HT-29 (cell line): ENCODE measurements around the gene GRM8. TPM values are rescaled to one million over a fixed set of nuclear protein-coding genes. Genes with fewer than 3 reads are reported as not detected.

Experiments used
- DNase-seq: peaks from one replicate; pipeline ENCODE4 v3.0.0-alpha.2; 2015; ENCODE audit warnings: low spot score
- total RNA-seq: library from RNA; depleted of rRNA; stranded (reverse); fragments of >200 nt; shearing (Covaris generic); gene quantifications from 2 replicates; pipeline ENCODE4 v1.2.3, GENCODE V29; 2014

GRM8 gene
- total RNA-seq, 1 experiment from 2014 or later: not detected

DNA sequence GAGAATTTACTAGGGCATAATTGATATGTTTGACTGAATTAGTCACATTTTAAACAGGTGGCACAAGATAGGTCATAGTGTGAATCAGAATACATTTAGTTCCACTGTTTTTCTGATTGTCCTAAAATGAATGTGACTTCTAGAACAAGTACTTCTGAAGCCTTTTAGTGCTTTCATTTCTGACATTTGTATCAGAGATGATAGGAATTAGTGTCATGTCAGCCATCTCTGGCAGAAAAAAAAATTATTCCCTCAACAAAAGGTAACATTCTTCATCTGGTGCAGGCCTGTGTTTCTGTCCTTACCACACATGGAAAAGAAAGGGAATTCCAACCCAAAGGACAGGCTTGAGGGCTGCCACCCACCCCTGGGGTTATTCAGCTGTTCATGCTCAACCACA is 21.3 kb downstream of the GRM8 start:
- no peak for DNase-seq

DNA sequence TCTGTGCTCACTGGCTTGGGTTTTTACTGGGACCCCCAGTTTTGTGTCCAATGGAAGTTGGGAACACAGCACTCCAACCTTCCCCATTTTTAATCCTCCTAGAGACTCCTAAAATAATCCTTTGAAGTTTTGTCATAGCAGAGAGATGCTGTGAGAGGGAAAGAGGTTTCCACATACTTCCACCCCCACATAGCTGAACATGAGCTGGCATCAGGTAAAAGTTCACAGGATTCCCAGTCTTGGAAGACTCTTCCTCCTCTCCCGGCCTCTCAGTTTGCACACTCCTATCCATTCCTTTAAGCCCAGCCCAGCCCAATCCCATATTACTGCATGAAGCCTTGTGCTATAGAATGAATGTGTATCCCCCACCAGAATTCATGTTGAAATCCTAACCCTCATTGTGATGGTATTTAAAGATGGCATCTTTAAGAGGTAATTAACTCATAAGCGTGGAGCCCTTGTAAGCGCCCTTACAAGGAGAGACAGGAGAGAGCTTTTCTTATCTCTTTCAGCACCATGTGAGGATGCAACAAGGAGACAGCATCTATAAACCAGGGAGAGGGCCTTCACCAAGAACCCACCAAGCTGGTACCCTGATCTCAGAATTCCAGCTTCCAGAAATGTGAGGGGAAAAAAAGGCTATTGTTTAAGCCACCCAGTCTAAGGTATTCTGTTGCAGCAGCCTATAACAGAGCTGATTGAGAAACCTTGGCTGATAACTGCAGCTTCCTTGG is 22.4 kb downstream of the GRM8 start:
- no peak for DNase-seq

DNA sequence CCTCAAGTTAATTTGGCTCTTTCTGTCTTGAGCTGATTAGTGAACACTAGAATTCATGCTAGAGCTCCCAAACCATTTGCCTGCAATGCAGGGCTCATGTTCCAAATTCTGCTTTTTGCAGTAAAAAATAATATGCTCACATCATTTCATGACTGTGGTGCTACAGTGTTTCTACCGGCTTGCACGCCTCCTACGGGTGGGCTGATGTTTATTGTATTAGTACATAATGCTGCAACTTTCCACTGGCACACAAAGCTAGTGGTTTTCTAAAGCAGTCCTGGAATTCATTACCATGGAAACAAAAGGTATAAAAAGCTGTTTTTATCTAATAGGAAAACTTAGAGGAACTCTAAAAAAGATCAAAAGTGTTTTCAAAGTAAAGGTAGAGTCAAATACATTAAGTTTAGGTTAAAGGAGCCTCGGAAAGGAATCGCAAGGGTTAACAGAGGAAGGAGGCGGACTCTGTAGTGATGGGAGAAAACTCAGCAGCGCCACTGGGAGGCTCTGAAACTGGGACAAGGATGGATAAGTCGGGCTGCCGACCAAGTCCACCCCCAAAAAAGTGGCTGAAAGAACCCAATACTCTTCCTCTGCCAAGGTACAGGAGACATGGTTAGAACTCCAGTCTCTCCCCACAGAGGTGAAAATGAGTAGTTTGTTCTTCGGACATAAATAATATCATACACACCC is 25.9 kb downstream of the GRM8 start:
- no peak for DNase-seq

DNA sequence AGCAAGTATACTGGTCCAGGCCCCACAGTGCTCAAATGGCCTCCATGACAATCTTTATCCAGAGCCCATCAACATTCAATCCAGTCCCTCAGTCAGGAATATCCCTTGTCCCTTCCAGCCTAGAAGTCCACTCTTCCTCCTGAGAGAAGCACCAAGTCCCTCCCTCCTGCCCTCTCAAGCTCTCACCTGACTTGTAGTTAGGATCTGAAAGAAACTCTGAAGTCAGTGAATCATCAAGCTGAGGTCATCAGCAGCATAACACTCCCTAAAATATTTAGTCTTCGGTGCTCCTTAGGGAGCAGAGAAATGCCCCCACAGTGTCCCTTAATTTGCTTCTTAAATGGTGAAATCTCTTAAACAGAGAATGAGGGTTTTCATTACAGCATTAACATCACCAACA is 31.0 kb downstream of the GRM8 start:
- DNase-seq: no peak

DNA sequence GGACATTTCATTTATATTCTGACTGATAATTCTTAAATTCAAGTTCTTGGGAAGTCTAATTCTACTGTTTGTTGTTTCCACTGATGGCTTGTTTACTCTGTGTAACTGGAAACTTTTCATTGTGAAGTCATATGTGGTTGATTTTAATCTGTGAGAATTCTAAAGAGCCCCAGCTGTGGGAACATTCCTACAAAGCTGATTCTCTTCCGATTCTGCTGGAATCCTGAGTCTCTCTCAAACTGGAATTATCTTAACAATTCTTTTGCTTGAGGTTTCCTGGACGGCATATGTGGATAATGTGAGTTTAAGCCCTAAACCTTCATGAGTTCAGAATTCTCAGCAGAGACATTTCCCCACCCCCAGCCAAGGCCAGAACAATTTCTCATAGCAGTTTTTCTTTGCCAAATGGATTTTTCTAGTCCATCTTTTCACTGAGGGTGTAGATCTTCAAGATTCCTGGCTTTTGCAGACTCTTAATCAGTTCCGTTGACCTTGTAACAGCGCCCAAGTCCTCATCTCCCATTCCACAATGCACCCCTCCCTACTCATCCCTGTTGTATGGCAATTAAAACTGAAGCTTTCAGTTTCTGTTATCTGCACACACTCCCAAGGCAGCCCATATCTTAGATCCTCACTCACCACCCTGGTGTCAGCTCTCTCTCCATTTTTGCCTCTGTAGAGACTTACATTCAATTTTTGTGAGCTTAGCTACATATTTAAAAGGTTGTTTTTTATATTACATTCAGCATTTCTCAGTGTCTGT is 37.6 kb downstream of the GRM8 start:
- no peak for DNase-seq

DNA sequence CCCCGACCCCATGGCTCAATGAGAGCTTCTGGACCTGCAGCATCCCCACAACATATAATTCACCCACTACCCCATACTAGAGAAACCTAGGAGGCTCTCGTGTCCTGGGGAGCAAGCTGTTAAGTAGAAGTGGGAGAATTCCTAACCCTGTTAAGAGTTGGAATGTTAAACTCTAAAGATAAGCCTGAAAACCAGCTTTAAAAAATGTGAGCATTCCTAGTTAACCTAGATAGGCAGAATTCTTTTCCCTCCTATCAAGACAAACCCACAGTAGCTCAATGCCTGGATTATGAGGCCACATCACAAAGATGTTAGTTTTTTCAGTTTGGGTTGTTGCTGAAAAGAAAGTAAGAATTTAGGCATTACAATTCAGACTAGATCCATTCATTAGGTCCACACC is 42.9 kb downstream of the GRM8 start:
- DNase-seq: no peak

DNA sequence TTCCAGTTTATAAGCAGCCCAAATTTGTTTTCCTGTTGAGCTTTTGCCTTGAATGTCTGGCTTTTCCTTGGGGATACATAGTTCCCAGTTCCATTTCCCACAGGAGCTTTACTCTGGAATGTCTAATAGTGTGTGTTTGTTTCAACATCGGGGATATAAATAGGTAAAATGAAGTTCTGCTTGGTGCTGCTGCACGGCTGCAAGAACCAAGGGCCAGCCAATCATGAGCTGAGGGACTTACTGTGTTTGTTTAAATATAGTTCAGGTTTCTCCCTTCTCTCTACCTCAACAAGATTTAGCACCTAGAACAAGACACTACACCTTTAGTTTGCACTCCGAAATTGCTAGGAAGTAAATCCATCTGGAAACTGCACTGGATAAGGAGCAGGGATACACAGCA is 43.9 kb downstream of the GRM8 start:
- DNase-seq: no peak

DNA sequence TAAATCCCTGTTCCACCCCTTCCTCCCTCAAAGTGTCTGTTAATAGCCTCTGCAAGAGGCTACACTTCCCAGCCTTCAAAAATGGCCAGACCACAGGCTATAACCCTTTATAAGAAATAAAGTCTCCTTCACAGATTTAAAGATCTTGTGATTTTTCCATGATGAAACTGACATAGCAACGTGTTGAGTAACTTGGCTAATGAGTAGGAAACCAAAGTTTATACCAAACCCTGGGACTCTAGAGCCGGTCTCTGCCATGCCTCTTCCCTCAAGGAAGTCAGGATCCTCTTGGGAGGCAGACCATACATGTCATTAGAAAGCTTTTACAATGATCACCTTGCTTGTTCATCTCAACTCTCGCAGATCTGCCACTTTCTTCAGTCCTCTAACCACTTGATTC is 44.4 kb downstream of the GRM8 start:
- DNase-seq: no peak

DNA sequence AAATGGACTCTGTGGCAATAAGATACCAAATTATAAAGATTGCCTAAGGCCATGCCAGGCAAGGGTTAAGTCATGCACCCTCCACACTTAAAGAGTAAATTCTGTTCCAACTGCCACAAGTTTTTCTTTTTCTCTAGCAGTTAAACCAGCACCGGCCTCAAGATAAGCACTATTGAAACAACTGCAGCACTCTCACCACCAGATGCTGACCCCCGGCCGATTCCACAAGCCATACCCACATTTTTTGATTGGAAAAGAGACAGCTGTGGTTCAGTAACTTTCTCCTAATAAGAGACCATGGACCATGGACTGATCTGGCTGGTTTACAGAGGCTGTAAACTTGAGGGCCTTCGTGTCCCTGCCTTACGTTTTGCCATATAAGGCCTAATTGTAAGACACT is 44.9 kb downstream of the GRM8 start:
- no peak for DNase-seq

DNA sequence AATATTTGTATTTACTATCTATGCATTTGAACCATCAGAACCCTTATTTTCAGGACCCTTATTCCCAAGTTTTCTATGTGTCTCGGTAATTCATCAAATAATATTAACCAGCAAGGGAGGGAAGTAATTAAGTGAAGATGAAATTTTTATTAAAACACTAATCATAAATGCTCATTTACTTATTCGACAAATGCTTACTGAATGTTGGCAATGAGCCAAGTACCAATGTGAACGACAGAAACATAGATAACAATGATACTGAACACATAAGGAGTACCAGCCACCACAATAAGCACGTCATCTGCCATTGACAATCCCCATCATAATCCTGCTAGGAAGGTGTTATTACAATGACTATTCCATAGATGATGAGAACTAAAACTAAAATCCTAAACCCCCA is 45.5 kb downstream of the GRM8 start:
- no peak for DNase-seq

DNA sequence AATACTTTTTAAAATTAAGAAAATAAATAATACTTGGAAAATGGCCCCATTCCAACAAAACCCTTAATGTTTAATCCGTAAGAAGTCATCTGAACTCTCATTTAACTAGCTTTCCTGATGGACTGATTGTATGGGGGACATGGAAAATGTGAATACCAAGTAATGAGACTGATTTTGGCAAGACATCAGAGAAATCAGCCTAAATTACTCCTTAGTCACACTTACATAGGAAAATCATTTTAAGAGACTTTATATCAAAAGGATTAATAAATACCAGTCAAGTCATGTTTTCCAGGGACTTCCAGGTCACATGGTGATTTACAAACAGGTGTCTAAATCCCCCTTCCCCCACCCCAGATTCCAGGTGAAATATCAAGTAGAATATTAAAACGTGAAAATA is 58.2 kb downstream of the GRM8 start:
- DNase-seq: no peak

DNA sequence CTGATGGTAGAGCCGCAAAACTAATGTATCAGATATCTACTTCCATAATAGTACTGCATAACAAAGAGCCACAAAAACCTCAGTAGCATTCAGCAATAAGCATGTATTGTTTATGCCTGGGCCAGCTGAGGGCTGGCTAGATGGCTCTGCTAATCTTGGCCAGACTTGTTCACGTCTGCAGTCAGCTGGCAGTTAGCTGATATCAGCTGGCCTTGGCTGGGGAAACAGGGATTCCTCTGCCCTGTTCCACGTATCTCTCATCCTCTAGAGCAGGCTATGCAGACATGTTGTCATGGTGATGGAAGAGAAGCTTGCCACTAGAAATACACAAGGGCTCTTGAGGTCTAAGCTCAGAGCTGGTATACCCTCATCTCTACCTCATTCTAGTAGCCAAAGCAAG is 62.9 kb downstream of the GRM8 start:
- DNase-seq: no peak

DNA sequence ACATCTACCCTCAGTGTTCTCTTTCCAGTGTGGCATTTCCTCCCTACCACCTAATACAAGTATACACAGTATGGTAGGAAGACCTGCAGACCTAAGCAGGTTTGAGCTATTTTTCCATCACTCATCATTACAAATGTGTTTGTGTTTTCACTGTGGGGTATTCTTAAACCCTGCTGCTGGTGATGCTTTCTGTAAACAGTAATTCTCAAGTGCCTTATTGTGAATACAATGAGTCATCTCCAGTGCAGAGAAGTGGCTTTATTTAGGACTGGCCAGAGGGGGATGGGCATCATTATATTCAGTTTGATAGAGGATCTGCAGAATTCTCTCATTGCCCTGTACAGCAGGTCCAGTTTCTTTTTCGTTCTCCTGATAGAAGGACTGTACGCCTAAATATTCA is 63.7 kb downstream of the GRM8 start:
- no peak for DNase-seq

DNA sequence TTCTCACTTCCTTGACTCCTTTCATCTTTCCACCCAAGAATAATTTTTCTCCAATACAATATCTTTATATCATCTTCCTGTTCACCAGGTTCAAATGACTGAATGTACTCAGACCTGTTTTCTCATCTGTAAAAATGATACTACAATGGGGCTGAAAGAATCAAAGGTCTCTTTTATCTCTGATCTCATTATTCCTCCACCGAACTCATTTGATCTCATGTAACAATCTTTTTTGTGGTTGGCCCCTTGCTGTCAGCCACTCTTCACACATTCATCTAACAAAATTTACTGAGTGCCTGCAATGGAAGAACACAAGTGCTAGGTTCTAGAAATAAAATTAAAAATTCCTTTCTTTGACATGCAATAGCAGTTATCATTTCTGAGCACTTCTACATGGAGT is 65.0 kb downstream of the GRM8 start:
- DNase-seq: no peak

DNA sequence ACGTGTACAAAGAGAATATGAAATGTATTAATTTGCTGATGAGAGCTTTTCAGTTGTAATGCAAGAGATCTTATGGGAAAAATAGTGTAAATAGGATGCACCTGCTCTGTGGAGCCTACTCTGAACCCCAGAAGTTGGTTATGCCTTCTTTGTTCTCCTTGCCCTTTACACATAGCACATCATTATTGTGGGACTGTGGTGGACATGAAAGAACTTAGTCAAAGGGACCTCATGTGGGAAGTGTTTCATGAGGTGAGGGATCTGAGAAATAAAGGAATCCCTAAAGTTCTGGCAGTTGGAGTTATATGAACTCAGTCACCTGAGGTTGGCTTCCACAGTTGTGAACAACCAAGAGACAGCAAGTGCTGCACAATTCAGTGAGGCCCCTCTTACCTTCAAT is 66.1 kb downstream of the GRM8 start:
- DNase-seq: no peak

DNA sequence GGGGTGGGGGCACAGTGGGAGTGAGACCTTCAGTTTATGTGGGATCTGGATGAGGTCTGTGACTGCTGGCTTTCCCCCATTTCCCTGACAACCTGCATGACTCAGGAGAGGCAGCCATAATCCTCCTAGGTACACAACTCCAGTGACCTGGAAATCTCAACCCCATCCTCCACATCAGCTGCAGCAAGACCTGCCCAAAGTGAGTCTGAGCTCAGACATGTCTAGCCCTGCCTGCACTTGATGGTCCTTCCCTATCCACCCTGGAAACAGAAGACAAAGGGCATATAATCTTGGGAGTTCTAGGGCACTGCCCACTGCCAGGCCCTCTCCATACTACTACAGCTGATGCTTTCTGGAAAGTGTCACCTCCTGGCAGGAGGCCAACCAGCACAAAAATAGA is 75.6 kb downstream of the GRM8 start:
- DNase-seq: no peak

DNA sequence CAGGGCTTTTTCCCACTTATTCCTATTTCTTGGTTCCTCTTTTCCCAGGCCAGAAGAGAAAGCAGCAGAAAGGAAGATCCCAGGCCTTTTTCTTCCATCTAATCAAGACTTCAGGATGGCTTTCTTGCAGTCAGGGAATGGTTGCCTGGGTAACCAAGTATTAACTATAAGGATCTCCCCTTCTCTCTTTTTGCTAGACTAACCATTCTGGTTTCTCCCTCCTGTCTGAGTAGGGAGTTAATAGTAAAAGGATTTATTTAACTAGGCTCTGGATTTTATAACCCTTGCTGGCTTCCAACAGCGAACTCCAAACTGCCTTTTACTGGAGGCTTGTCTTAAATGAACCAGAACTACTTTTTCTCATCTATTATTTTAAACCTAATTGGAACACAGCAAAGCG is 90.4 kb downstream of the GRM8 start:
- DNase-seq: no peak

DNA sequence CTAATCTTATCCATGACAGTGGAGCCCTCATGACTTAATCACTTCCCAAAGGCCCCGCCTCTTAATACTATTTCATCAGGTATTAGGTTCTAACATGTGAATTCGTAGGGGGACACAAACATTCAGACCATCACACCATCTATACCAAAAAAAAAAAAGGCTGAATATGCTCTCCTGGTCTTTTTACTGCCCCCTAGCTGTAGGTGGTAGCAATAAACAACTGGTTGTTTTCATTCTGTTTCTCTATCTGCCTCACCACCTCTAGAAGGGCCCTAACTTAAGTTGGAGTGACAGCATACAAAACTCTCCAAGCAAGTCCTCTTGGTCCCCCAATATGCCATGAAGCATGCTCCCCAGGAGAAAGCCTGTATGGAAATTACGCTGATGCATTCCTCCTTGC is 94.1 kb downstream of the GRM8 start:
- peak; percentile 7 for DNase-seq

DNA sequence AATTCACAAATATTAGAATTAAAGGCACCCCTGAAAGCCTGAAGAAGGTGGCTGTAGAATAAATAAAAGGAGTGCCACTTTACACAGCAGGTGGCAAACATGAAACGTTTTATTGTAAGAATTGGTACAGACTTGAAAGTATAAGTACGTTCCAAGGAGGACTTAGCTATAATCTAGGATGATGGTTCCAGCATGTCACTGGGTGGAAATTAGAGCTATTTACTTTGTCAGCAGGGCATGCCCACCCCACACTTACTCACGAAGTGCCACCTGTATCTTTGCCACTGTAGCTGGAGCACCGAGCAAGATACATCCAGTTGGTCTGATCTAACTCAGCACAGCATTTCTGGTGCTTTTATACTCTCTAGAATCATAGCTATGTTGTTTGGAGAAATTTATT is 97.8 kb downstream of the GRM8 start:
- no peak for DNase-seq

DNA sequence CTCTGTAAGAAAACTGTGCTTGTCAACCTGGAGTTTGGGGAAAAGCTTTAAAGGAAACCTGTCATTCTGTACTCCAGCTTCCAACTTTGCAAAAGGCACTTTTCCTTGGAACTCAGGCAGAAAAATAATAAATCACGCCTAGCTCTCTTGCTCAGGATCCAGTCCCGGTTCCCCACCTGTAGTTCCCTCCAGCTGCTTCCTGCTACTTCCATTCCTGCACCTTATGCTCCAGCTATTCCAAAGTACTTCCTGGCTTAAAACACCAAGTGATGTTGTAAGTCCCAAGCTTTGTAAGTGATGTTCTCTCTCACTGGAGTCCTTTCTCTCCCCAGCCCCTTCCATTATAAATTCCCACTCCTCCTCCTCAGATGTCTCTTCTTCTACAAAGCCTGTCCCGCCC is 98.6 kb downstream of the GRM8 start:
- DNase-seq: no peak

DNA sequence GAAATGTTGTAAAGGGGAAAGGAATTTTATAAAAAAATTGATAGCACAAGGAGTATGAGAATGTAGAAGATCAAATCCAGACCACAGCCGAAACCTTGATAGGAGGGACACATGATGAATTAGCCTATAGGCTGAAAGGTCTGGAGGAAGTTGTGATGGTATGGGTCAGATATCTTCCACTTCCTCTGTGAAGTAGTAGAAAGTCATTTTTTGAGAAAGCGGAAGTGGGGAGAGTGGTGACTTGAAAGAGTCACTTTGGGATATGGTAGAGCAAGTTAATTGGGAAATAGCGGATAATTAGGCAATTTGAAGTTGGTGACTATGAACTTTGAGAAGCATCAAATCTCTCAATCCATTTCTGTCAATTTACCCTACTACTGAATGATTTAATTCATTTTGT is 99.4 kb downstream of the GRM8 start:
- DNase-seq: no peak

DNA sequence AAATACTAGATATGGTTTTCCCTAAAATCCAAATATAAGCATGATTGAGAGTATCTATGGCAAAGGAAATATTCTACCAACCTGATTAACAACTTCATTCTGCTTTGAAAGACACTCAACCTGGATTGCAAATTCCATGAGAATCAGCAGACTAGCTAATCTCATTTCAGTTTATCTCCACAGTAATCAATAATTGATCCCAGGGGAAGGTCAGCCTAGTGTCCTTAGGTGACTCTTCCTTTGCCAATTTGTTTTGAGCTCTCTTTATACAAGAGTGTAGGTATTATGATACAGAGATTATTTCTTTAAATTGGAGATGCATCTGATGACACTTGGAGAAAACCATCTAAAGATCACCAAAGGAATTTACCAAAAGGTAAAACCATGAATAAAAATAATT is 100.3 kb downstream of the GRM8 start:
- DNase-seq: no peak

DNA sequence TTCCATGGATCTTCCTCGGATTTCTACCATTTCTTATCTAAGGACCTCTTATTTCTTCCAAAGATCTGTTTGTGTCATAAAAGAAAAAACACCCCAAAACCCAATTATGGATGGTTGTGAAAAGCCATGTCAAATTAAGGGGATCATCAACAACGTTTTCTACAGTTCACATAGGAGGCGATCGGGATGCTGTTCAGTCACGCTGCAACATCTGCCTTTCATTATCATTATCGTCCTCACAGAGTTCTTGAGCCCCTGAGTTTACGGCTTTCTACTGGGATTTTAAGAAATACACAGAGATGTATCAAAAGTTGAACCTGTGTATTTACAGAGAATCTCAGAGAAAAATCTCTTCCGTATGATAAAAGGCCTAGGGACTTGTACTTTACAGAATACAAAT is 101.4 kb downstream of the GRM8 start:
- DNase-seq: no peak
